Measurements from ENCODE around the gene GPX3.

Gene GPX3

DNA sequence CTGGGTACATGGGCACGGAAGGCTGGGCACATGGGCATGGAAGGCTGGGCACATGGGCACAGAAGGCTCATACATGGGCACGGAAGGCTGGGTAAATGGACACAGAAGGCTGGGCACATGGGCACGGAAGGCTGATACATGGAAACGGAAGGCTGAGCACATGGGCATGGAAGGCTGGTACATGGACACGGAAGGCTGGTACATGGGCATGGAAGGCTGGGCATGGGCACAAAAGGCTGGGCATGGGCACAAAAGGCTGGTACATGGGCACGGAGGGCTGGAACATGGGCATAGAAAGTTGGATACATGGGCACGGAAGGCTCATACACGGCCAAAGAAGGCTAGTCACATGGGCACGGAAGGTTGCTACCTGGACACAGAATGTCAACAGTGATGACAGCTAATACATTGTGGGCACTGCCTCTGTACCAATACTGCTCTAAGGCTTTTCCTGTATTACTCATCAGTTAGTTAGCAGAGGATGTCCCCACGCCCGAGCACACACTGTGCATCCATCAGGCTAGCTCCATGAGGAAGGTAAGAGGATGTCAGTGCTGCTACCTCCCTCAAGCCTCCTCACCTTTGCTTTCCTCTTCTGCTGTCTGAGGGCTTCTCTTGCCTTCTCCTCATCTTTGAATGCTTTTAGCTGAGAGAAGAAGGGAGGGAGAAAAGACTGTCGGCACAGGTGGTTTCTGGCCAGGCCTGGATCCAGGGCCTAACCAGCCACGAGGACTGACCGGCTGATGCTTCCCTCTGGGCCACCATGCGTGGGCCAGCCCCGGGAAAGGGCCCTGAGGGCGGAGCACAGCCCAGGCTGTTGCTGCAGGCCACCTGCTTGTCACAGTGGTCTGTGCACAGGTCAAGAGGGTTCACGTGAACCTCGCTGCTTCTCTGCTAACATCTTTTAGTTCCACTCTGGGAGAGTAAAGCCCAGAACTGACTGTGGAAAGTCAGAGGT lies 14.3 kb downstream of the GPX3 start:
- no peak for DNase-seq (ENCODE audit: low read depth in 2 of 2)

DNA sequence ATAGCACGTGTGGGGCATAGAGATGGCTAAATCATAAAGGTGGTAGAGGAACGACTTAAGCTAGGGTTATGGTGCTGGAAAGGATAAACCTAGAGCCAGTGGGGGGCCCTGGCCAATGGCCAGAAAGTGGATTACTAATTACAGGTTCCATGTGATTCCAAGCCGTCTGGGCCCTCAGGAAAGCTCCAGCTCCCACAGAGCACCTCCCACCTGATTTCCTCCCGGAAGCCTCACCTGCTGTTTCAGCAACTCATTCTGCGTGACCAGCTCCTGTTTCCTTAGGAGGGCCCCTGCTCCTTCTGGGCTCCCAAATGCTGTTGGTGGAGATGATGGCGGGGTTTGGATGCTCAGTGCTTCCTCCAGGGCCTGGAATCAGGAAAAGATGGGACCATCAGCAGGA lies 16.2 kb downstream of the GPX3 start:
- no peak for DNase-seq (ENCODE audit: low read depth in 2 of 2)

DNA sequence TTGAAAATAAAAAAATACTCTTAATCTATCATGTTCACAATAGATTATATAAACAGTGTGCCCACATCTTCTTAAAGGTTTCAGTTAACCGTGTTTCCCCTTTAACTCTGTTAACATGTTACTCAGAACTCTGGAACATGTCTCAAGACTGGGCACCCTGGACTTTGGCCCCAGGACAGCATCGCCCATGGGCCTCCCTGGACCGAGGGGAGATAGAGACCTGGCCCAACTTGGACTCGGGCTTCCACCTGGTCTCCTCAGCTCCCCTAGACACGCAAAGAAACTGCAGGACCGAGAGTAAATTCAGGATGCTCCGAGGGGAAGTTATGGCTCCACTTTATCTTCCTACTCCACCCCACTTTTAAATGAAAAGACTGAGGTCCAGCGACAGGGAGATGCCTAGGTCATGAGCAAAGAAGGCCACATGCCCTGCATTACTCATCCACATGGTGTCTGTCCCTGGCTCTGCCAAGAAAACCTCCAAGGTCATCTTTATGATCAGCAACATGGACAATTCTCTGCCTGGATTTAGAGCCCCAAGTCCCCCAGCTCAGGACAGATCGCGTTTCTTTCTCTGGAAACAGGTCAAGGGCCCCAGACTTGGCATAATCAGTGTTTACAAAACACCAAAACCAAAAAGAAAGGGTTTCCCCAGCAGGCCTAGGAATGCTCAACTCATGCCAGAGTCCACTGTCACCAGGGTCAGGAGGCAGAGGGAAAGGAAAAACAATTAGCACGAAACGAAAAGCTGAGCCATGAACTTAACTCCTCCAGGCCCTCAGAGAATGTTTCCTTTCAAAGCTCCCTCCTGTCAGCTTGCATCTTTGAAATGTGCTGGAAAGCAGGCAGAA lies 17.4 kb downstream of the GPX3 start:
- DNase-seq (ENCODE audit: low read depth in 2 of 2) = no peak

DNA sequence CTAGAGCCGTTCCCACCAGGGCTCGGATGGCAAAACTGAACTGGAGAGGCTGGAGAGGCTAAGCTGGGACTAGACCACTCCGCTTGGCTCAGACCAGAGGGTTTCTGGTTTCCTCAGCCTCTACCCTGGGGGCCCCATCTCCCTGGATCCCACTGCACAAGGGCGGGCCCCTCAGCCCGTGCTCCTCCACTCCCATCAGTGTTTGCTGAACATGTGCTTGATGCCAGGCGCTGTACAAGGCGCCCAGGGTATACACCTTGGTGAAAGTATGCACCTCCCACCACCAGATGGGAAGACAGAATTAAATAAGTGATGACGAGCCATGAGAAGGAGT lies 18.0 kb downstream of the GPX3 start:
- DNase-seq (ENCODE audit: low read depth in 2 of 2) = no peak

DNA sequence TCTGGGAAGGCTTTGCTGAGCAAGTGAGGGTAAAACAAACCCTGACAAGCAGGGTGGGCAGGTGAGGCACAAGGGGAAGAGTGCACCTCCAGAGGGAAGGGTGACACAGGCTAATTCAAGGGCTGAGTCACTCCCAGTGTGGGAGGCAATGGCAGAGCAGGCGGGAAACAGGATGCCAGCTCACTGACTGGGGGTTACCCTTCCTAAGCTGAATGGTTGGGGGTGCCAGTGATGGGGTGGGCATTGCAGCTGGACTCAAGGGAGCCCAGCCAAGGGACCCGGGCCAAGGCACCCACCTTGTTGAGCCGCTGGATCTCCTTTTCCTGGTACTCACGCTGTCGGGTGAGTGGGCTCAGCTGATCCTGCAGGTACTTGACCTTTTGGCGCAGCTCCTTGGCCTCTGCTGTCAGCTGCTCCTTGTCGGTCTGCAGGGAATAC lies 18.4 kb downstream of the GPX3 start:
- DNase-seq (ENCODE audit: low read depth in 2 of 2) = no peak

DNA sequence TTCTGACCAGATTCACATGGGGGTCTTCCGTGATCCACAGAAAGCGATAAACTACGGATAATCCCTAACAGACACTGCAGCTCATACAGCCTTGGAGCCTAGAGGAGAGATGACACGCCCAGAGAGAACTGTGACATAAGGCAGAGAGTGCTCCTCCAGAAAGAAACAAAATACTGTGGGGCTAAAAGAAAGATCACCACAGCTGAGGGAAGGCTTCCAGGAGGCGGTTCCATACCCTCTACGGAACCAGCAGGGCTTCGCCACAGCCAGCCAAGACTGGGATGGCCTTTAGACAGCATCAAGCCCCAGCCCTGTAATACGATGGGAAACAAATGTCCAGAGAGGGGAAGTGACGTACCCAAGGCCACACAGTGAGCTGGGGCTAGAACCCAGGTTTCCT lies 19.3 kb downstream of the GPX3 start:
- DNase-seq (ENCODE audit: low read depth in 2 of 2) = no peak

DNA sequence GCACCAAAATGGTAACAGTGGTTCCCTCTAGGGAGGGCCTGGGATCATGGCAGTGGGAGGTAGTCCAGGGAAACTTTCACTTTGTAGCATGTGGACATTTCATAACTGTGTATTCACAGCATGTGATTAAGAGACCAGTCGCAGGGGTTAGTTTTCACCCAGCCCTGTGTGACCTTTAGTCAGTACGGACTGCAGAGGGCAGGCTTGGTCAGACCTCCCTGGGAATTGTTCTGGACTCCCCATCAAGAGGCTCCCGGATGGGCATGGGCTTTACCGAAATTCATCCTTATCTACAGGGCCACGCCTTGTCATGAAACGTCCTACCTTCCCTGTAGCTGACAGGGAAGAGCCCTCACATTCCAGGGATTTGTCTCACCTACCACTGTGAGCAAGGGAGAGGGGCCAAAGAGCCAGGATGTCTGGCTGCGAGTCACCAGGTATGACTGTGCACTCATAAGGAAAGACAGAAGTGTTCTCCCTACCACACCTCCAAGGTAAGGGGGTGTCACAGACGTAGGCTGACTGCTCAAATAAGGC lies 19.9 kb downstream of the GPX3 start:
- DNase-seq (ENCODE audit: low read depth in 2 of 2) = no peak

DNA sequence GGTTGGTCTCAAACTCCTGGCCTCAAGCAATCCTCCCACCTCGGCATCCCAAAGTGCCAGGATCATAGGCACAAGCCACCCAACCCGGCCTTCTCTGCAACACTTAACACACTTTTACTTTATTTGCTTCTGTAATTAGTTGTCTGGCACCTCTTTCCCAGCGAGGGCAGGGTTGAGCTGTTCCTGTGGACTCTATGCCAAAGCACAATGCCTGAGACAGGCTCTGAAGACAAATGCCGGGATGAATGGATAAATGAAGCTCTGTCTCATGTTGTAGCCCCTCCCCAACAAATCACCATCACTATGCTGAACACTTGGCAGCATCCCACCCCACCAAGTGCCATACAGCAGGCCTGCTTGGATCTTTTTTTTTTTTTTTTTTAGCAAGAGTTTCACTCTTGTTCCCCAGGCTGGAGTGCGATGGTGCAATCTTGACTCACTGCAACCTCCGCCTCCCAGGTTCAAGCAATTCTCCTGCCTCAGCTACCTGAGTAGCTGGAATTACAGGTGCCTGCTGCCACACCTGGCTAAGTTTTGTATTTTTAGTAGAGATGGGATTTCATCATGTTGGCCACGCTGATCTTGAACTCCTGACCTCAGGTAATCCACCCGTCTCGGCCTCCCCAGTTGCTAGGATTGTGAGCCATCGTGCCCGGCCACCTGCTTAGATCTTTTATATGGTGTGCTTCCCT lies 21.3 kb downstream of the GPX3 start:
- DNase-seq (ENCODE audit: low read depth in 2 of 2) = no peak

DNA sequence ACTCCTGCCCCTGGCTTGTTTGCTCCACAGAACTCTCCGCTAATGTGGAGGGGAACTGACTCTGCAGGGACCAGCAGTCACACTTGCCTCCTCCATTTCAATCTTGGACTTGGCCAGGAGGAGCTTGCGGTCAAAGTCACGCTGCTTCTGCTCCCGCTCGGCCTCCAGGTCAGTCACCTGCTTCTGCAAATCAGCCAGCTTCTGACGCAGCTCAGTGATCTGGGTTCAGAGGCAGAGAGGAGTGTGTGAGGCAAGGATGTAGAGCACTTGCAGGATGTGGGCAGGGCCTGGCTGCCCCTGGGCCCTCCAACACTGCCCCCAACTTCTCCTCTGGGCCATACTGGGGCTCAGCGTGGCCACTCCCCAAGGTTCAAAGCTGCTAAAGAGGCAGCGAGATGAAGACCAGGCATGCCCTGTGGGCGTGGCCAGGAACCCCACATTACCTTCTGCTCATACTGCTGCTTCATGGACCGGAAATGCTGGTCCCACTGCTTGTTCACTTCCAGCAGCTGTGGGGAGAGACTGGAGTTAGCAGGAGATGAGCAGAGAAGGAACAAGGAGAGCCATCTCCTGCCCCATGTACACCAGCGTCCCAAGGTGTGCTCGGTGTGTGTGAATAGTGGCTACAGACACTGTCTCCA lies 22.2 kb downstream of the GPX3 start:
- no peak for DNase-seq (ENCODE audit: low read depth in 2 of 2)

DNA sequence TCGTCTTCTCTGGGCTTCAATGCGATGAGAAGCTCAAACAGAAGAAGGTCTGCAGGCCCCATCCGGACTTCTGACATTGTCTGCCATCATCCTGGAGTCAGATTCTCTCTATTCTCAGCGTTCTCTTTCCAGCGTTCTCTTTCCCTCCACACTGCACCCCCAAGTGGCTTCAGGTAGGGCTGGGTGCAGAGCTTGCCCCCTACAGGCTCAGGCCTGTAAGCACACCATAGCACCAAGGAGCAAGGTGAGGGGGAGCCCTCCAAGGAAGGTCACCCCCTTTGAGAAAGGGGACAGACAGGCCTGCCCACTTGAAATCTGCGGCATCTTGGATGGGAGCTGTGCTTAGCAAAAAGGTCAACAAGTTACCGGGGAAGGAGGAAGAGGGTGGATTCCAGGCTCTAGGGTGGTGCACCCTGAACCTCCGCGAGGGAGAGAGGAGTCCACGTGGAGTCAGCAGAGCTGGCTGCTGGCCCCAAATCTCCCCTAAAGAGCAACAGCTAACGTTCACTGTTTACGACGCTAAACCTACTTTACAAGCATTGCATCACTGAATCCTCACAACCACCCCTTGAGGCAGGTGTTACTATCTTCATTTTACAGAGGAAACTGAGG lies 27.5 kb downstream of the GPX3 start:
- DNase-seq (ENCODE audit: low read depth in 2 of 2) = no peak

DNA sequence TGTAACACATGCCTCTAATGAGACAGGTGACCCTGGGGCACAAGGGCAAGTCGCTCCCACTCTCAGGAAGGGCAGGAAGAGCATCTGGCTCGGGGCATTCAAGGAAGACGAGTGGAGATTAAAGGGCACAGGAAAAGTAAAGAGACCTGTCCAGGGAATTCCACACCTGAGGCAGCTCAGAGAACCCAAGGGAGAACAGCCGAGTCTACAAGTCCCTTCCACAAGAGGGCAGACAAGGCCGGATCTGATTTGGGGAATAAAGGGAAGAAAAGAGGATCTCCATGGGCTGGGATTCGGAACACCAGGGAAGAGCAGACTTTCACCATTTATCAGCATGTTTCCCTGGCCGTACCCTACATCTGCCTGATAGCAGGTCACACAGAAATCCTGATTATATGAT lies 28.1 kb downstream of the GPX3 start:
- no peak for DNase-seq (ENCODE audit: low read depth in 2 of 2)

DNA sequence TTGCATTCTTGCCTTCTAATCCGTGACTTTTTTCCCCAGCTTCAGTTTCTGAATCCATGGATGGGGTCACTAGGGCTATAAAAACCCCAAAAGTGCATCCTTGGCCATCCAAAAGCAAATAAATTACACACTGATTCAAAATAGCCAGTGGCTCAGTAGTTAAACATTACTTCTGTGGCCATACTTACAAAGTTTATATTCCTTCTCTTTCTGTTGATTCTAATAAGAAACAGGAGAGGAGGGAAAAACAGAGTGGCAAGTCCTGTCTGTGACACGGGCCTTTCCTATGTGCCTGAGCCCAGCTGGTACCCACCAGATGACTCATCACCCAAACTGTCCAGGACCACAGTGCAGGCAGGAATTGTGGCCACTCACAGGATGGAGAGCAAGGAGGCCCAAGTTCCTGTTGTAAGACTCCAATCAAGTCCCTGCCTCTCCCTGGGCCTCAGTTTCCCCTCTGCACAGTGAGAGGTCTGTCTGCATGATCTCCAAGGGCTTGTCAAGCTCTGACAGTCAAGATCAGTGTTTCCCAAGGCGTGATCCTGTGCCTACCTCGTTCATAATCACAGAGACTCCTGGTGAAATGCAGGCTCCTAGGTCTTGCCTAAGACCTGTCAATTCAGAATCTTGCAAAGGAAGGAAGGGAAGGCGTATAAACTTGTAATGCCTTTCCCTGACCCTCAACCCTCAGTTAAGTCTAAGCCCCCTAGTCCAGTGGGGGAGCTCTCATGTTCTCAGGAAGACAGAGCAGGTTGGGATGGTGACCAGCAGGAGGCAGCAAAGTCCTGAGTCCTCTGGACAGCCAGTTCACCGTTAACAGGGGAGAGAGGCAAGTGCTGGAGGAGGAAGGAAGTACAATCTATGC lies 30.9 kb downstream of the GPX3 start:
- DNase-seq (ENCODE audit: low read depth in 2 of 2) = peak; percentile 38 to 50

DNA sequence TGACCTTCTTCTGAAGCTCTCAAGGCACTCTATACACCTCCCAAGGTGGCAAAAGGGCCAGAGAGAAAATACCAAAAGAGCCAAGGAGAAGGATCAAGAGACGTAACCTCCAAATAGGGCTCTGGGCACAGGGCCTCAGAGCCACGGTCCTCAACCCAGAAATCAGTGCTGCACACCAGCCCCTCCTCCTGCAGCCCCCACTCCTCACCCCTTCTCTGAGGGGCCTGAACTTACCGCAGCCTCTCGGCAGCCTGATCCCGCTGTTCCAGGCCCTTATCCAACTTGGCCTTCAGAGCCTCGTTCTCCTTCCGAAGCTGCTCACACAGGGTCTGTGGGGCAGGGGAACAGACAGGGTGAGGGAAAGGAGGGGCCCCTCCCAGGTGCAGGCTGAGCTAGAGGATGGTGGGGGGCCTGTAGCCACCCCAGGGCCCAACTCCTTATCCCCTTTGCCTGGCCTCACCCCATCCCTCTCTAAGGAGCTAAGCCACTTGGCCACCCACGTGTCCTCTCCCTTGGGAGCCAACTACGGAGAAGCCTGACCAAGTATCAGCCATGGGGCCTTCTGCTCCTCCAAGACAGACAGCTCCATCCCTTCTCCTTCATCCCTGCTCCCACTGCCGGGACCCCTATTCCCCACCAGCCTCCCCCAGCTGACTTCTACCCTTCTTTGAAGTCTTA lies 31.7 kb downstream of the GPX3 start:
- DNase-seq (ENCODE audit: low read depth in 2 of 2) = no peak

DNA sequence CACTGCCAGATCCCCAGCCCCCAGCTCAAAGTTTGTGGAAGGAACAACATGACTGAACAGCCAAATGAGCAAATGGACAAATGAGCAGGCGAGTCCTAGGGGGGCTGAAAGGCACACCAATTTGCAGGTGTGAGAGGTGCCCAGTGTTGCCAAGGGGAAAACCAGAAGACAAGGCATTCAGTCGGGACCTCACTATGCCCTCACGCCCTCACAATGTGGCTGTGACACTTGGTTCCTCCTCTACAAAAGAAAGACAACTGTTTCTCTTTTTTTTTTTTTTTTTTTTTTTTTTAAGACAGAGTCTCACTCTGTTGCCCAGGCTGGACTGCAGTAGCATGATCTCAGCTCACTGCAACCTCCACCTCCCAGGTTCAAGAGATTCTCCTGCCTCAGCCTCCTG lies 32.4 kb downstream of the GPX3 start:
- no peak for DNase-seq (ENCODE audit: low read depth in 2 of 2)

DNA sequence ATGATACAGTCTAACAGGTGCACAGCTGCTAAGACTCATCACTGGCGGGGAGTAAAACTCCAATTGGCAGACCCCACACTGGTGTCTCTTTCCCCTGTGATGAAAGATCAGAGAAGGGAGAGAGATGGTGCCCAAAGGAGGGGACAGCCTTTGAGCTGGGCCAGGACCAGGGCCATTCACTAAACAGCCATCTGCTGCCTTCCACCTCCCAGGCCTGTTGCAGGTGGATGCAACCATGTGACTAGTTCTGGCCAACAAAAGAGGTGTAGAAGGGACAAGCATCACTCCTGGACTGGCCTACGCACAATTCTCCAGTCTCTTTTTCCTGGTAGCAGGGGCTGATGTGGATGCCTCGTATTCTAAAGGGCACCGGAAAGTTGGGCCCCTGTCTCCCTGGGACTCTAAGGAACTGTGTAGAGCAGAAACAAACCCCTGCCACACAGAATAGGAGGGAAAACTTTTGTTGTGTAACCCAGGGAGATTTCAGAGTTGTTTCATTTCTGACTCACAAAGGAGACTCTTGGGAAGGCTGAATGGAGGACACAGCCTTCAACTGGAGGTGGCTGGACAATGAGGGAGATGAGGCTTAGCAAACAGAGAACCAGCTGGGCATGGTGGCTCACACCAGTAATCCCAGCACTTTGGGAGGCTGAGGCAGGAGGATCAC lies 33.5 kb downstream of the GPX3 start:
- no peak for DNase-seq (ENCODE audit: low read depth in 2 of 2)

DNA sequence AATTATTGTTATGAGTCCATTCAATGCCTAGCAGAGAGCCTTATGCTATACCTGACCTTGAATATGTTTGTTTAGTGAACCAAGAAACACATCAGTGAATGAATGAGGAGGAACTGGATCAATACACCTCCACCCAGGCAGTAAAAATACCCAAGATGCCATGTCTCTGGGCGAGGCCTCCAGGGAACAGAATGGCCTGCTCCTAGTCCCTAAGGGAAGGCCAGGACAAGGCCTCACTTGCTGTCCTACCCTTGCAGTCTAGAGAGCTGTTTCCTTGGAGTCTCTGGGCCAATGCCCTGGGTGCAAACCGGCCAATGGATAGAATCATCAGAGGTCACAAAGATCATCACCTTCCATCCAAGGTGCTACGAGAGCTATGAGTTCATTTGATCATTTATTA lies 34.3 kb downstream of the GPX3 start:
- DNase-seq (ENCODE audit: low read depth in 2 of 2) = no peak

DNA sequence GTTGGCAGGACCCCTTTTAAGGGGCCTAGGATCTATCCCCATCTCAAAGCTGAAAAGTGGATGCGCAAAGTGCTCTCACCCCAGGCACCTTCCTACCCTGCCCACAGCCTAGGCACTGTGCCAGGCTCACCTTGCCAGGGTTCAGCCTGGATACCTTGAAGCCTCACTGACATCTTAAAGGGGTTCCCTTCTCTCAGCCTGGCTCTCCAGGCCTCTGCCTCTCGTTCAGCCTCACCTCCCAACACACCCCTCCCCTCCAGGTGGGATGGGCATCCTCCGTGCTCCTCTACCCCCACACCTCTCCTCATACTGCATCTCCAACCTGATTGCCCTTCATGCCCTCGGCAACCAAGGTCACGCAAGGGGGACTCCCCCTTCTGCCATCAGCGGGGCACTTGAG lies 34.9 kb downstream of the GPX3 start:
- no peak for DNase-seq (ENCODE audit: low read depth in 2 of 2)

DNA sequence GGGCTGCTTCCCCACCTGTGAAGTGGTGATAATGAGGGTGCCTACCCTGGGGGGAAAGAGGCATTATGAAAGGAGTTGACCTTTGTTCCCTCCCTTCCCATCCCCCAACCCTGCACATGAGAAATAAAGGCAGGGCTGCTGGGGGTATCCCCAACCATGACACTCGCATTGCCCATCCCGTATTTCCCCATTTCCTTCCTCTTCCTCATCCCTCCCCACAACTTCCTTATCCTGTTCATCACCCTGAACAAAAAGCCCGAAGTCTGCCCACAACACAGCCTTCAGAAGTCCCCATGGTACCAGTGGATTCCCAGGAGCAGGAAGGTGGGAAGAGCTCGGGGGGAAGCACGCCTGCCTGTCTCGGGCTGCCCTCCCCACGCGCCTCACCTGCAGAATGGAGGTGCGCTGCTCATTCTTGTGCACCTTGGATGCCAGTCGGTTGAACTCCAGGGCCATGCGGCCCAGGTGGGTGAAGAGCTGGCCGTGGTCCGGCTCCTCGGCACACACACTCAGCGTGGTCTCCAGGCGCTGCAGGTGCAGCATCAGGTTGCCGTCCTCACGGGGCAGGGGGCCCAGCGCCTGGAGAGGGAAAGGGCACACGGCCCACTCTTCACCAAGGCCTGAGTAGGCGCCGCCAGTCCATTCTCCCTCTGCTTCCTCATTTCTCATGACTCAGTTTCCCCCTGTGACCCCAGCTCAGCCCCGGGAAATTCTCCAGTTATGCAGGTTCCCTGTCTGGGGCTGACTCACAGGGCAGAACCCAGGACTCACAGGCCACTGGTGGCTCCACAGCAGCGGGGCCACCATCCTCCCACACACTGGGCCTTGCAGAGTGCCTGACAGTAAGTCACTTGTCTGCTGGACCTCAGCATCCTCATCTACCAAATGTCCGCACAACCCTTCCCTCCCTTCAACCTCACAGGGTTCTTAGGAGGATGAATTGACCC lies 36.3 kb downstream of the GPX3 start:
- DNase-seq (ENCODE audit: low read depth in 2 of 2) = no peak
